WTC11 (cell line): ENCODE data around the gene INAFM2. TPM values are rescaled to one million over a fixed set of nuclear protein-coding genes. Genes with fewer than 3 reads are reported as not detected.

Experiments
- ATAC-seq: fragments of 200-7000 bp; cut with Tn5 transposase; 2 replicates; pipeline ENCODE4 v1.10.0; 2021; ENCODE audit warnings: mild to moderate bottlenecking, moderate library complexity
- CTCF ChIA-PET: fragments of 300-600 bp; sonication (Branson Sonifier 250); formaldehyde crosslinking; loops from one replicate; lab custom pipeline; 2021; ENCODE audit warnings: antibody characterized with exemption; lab: Charles Lee
- POLR2A ChIA-PET: fragments of 350-600 bp; sonication (Branson Sonifier 250); formaldehyde crosslinking; loops from one replicate; lab custom pipeline; 2021; ENCODE audit warnings: antibody characterized with exemption; lab: Charles Lee
- DNase-seq: peaks from one replicate; pipeline ENCODE4 v3.0.0; 2021; ENCODE audit warnings: low spot score
- H3K27ac Mint-ChIP-seq: 2 replicates; pipeline ENCODE4 v1.8.0; 2021; ENCODE audit warnings: mixed read lengths
- H3K27me3 Mint-ChIP-seq: 2 replicates; pipeline ENCODE4 v1.8.0; 2021; ENCODE audit warnings: low read depth, mild to moderate bottlenecking, moderate library complexity, mixed read lengths
- H3K36me3 Mint-ChIP-seq: 2 replicates; pipeline ENCODE4 v1.8.0; 2021; ENCODE audit warnings: mixed read lengths
- H3K4me1 Mint-ChIP-seq: 2 replicates; pipeline ENCODE4 v1.8.0; 2022; ENCODE audit warnings: mixed read lengths
- H3K4me3 Mint-ChIP-seq: 2 replicates; pipeline ENCODE4 v1.8.0; 2021; ENCODE audit warnings: mild to moderate bottlenecking, moderate library complexity, mixed read lengths
- H3K9me3 Mint-ChIP-seq: 2 replicates; pipeline ENCODE4 v1.8.0; 2021; ENCODE audit warnings: mixed read lengths
- ATF1 ChIP-seq: sonication (generic); formaldehyde crosslinking; IDR thresholded peaks from 2 replicates; pipeline ENCODE4 v1.8.1; 2023; ENCODE audit warnings: mild to moderate bottlenecking, moderate library complexity, missing genetic modification reagents
- ELF4 ChIP-seq: sonication (generic); formaldehyde crosslinking; IDR thresholded peaks from 2 replicates; pipeline ENCODE4 v1.8.1; 2022; ENCODE audit warnings: low read depth, mild to moderate bottlenecking, moderate library complexity, missing genetic modification reagents
- FOXJ3 ChIP-seq: sonication (generic); formaldehyde crosslinking; IDR thresholded peaks from 2 replicates; pipeline ENCODE4 v1.9.0; 2021; ENCODE audit warnings: missing genetic modification reagents, mild to moderate bottlenecking, borderline replicate concordance
- HMGA2 ChIP-seq: fragments of 250-450 bp; sonication (Bioruptor Pico); IDR thresholded peaks from 2 replicates; pipeline ENCODE4 v1.4.0; 2021; ENCODE audit warnings: mild to moderate bottlenecking, moderate library complexity
- MYBL2 ChIP-seq: sonication (generic); formaldehyde crosslinking; IDR thresholded peaks from 2 replicates; pipeline ENCODE4 v1.8.1; 2023; ENCODE audit warnings: mild to moderate bottlenecking, moderate library complexity, missing genetic modification reagents
- ZBTB21 ChIP-seq: sonication (generic); formaldehyde crosslinking; IDR thresholded peaks from 2 replicates; pipeline ENCODE4 v1.8.1; 2023; ENCODE audit warnings: mild to moderate bottlenecking, missing genetic modification reagents, borderline replicate concordance
- total RNA-seq: library from RNA; stranded (reverse); gene quantifications from 3 replicates; pipeline ENCODE4 v1.2.3, GENCODE V29; 2021
- TF ChIP-seq, protein P1 (sequence below): sonication (generic); formaldehyde crosslinking; IDR thresholded peaks from 2 replicates; pipeline ENCODE4 v1.8.1; 2023; ENCODE audit warnings: mild to moderate bottlenecking, missing genetic modification reagents, borderline replicate concordance
- TF ChIP-seq, protein P2 (sequence below): sonication (generic); formaldehyde crosslinking; IDR thresholded peaks from 2 replicates; pipeline ENCODE4 v1.8.1; 2023; ENCODE audit warnings: mild to moderate bottlenecking, missing genetic modification reagents
- TF ChIP-seq, protein P3 (sequence below): fragments of 250-450 bp; sonication (Bioruptor Pico); IDR thresholded peaks from 2 replicates; pipeline ENCODE4 v1.8.0; 2021; ENCODE audit warnings: mild to moderate bottlenecking
- TF ChIP-seq, protein P4 (sequence below): fragments of 250-450 bp; sonication (Bioruptor Pico); IDR thresholded peaks from 2 replicates; pipeline ENCODE4 v1.9.0; 2021; ENCODE audit warnings: mild to moderate bottlenecking
- TF ChIP-seq, protein P5 (sequence below): sonication (generic); formaldehyde crosslinking; conservative IDR thresholded peaks from 2 replicates; pipeline ENCODE4 v1.8.1; 2023; ENCODE audit warnings: mild to moderate bottlenecking, low read depth, missing genetic modification reagents, moderate library complexity
- TF ChIP-seq, protein P6 (sequence below): sonication (generic); formaldehyde crosslinking; IDR thresholded peaks from 2 replicates; pipeline ENCODE4 v1.8.0; 2022; ENCODE audit warnings: mild to moderate bottlenecking, missing genetic modification reagents

Gene INAFM2
- total RNA-seq, 1 experiment from 2014 or later = 34.2 TPM

DNA sequence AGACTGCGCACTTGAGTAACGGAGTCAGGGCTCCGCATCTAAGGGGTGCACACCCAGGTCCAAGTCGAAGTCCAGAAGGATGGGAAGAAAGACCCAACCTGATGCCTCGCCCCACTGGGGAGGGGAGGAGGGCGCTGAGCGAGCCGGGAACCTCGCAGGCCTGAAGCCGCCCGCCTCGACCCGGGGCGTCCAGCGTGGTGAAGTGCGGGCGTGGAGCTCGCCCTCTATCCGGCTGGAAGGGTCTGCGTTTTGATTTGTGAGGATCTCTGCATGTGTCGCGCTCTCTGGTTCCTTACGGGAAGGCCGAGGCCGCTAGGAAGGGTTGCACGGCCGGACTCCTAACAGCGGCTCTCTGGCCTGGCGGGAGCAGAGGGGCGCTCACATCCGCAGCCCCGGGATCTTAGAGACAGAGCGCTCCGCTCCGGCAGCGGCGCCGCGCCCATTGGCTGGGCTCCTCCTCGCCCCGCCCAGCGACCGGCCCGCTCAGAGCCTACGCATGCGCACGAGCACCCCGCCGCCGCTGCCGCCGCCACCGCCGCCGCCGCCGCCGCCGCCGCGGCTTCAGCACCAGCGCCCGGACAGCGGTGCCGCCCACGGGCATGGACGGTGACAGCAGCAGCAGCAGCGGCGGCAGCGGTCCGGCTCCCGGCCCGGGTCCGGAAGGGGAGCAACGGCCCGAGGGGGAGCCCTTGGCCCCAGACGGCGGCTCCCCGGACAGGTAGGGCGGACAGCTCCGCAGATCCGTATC is 34.4 kb downstream of the INAFM2 start, which contains the start of gene DISP2 (continued):
- TF ChIP-seq, protein P1, sequence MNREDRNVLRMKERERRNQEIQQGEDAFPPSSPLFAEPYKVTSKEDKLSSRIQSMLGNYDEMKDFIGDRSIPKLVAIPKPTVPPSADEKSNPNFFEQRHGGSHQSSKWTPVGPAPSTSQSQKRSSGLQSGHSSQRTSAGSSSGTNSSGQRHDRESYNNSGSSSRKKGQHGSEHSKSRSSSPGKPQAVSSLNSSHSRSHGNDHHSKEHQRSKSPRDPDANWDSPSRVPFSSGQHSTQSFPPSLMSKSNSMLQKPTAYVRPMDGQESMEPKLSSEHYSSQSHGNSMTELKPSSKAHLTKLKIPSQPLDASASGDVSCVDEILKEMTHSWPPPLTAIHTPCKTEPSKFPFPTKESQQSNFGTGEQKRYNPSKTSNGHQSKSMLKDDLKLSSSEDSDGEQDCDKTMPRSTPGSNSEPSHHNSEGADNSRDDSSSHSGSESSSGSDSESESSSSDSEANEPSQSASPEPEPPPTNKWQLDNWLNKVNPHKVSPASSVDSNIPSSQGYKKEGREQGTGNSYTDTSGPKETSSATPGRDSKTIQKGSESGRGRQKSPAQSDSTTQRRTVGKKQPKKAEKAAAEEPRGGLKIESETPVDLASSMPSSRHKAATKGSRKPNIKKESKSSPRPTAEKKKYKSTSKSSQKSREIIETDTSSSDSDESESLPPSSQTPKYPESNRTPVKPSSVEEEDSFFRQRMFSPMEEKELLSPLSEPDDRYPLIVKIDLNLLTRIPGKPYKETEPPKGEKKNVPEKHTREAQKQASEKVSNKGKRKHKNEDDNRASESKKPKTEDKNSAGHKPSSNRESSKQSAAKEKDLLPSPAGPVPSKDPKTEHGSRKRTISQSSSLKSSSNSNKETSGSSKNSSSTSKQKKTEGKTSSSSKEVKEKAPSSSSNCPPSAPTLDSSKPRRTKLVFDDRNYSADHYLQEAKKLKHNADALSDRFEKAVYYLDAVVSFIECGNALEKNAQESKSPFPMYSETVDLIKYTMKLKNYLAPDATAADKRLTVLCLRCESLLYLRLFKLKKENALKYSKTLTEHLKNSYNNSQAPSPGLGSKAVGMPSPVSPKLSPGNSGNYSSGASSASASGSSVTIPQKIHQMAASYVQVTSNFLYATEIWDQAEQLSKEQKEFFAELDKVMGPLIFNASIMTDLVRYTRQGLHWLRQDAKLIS (CRISPR knock-in tag) = no peak

DNA sequence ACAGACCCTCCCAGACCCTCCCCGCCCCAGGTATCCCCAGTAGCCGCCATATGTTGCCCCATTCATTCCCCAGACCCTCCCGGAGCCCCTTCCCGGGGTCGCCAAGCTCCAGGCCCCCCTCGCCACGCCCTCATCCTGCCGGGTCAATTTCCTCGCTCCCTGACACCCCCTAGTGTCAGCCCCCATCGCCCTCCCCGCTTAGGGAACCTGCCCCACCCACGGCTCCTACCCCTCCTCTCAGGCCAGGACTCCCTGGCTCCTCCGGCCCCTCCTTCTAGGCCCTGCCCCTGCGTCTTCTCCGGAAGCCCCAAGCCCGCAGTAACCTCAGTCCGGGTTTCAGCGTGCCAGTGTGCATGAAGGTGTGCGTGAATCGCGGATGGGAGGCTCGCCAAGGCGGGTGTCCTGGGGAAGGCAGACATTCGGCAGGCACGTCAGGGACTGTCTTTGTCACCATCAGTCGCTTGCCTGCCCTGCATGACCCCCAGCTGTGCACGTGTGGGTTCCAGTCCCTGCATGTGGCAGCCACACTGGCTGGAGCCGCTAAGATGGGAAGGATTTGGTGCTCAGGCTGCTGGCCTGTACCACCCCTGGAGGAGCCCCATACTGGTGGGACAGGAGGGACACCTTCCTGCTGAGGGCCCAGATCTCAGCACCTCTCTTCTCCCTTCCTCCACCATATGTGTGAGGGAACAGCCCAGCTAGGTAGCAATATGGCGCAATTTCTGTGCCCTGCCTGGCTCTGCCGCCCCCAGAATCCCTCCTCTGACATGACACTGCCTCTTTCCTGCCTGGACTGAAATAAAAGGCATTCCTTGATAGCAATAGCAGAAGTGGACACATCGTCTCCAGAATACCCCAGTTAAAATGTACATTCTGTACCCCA is 35.2 kb downstream of the INAFM2 start:
- Mint-ChIP-seq H3K36me3 (no peaks in the 10 kb centered on the region), H3K4me1 (peaks cover 26% of the 10 kb centered on the region), H3K27ac (no peak overlapping the region), H3K4me3 (peak overlapping the region; percentile 78), H3K27me3 (peaks cover 34% of the 10 kb centered on the region), H3K9me3 (no peaks in the 10 kb centered on the region)
- CTCF ChIA-PET = interaction anchor here (0.6 to 7.2 kb wide), 7 partner anchors 9 to 576 kb away, joined by 3 to 63 read pairs (median 5); partner anchors contain the start of gene FSIP1
- peak; percentile 57 for DNase-seq
- POLR2A ChIA-PET = interaction anchor here (0.6 kb wide), 1 partner anchor 42 kb away, joined by 6 read pairs; no protein-coding TSS in a partner anchor
- peak; percentile 46 for ATAC-seq
- TF ChIP-seq, protein P1 (CRISPR knock-in tag) = no peak
- TF ChIP-seq, protein P2, sequence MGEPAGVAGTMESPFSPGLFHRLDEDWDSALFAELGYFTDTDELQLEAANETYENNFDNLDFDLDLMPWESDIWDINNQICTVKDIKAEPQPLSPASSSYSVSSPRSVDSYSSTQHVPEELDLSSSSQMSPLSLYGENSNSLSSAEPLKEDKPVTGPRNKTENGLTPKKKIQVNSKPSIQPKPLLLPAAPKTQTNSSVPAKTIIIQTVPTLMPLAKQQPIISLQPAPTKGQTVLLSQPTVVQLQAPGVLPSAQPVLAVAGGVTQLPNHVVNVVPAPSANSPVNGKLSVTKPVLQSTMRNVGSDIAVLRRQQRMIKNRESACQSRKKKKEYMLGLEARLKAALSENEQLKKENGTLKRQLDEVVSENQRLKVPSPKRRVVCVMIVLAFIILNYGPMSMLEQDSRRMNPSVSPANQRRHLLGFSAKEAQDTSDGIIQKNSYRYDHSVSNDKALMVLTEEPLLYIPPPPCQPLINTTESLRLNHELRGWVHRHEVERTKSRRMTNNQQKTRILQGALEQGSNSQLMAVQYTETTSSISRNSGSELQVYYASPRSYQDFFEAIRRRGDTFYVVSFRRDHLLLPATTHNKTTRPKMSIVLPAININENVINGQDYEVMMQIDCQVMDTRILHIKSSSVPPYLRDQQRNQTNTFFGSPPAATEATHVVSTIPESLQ (CRISPR knock-in tag) = no peak
- TF ChIP-seq ZBTB21 = no peak
- TF ChIP-seq, protein P3, sequence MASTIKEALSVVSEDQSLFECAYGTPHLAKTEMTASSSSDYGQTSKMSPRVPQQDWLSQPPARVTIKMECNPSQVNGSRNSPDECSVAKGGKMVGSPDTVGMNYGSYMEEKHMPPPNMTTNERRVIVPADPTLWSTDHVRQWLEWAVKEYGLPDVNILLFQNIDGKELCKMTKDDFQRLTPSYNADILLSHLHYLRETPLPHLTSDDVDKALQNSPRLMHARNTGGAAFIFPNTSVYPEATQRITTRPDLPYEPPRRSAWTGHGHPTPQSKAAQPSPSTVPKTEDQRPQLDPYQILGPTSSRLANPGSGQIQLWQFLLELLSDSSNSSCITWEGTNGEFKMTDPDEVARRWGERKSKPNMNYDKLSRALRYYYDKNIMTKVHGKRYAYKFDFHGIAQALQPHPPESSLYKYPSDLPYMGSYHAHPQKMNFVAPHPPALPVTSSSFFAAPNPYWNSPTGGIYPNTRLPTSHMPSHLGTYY (CRISPR knock-in tag) = no peak
- TF ChIP-seq ATF1 = no peak
- no peak for TF ChIP-seq FOXJ3 (CRISPR knock-in tag)
- TF ChIP-seq MYBL2 = no peak
- TF ChIP-seq, protein P4, sequence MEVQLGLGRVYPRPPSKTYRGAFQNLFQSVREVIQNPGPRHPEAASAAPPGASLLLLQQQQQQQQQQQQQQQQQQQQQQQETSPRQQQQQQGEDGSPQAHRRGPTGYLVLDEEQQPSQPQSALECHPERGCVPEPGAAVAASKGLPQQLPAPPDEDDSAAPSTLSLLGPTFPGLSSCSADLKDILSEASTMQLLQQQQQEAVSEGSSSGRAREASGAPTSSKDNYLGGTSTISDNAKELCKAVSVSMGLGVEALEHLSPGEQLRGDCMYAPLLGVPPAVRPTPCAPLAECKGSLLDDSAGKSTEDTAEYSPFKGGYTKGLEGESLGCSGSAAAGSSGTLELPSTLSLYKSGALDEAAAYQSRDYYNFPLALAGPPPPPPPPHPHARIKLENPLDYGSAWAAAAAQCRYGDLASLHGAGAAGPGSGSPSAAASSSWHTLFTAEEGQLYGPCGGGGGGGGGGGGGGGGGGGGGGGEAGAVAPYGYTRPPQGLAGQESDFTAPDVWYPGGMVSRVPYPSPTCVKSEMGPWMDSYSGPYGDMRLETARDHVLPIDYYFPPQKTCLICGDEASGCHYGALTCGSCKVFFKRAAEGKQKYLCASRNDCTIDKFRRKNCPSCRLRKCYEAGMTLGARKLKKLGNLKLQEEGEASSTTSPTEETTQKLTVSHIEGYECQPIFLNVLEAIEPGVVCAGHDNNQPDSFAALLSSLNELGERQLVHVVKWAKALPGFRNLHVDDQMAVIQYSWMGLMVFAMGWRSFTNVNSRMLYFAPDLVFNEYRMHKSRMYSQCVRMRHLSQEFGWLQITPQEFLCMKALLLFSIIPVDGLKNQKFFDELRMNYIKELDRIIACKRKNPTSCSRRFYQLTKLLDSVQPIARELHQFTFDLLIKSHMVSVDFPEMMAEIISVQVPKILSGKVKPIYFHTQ = no peak
- no peak for TF ChIP-seq HMGA2 (CRISPR knock-in tag)
- TF ChIP-seq ELF4 = no peak
- TF ChIP-seq, protein P5, sequence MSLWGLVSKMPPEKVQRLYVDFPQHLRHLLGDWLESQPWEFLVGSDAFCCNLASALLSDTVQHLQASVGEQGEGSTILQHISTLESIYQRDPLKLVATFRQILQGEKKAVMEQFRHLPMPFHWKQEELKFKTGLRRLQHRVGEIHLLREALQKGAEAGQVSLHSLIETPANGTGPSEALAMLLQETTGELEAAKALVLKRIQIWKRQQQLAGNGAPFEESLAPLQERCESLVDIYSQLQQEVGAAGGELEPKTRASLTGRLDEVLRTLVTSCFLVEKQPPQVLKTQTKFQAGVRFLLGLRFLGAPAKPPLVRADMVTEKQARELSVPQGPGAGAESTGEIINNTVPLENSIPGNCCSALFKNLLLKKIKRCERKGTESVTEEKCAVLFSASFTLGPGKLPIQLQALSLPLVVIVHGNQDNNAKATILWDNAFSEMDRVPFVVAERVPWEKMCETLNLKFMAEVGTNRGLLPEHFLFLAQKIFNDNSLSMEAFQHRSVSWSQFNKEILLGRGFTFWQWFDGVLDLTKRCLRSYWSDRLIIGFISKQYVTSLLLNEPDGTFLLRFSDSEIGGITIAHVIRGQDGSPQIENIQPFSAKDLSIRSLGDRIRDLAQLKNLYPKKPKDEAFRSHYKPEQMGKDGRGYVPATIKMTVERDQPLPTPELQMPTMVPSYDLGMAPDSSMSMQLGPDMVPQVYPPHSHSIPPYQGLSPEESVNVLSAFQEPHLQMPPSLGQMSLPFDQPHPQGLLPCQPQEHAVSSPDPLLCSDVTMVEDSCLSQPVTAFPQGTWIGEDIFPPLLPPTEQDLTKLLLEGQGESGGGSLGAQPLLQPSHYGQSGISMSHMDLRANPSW = no peak
- TF ChIP-seq, protein P6, sequence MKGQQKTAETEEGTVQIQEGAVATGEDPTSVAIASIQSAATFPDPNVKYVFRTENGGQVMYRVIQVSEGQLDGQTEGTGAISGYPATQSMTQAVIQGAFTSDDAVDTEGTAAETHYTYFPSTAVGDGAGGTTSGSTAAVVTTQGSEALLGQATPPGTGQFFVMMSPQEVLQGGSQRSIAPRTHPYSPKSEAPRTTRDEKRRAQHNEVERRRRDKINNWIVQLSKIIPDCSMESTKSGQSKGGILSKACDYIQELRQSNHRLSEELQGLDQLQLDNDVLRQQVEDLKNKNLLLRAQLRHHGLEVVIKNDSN (CRISPR knock-in tag) = no peak
